ENCODE measurements around the gene NOL4L.

The NOL4L gene

DNA sequence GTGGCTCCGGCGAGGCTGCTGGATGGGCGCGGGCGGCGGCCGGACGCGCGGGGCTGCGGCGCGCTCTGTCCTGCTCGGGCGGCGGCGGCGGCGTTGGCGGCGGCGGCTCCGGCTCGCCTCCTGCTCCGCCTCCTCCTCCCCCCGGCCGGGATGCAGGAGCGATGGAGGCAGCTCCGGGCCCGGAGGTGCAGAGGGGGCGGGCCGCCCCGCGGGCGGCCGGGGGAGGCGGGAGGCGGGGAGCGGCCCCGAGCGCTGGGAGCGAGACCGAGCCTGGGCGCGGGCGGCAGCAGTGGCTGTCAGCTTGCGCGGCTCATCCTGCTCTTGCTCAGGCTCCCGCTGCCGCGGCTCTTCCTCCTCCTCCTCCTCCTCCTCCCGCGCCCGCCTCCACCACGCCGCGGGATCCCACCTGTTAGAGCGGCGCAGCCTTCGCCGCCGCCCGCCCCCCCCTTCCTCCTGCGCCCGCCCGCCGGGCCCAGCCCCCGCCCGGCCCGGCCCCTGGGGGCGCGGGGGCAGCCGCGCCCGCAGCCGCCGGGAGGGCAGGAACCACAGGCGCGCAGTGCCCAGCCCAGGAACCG lies at the start of gene NOL4L:
Gene NOL4L, minus strand, starts transcription at position 323 of the 575 bp plus-strand sequence. CDS start 443 bp downstream, outside the sequence.
- DNase-seq = peak; percentile 41

DNA sequence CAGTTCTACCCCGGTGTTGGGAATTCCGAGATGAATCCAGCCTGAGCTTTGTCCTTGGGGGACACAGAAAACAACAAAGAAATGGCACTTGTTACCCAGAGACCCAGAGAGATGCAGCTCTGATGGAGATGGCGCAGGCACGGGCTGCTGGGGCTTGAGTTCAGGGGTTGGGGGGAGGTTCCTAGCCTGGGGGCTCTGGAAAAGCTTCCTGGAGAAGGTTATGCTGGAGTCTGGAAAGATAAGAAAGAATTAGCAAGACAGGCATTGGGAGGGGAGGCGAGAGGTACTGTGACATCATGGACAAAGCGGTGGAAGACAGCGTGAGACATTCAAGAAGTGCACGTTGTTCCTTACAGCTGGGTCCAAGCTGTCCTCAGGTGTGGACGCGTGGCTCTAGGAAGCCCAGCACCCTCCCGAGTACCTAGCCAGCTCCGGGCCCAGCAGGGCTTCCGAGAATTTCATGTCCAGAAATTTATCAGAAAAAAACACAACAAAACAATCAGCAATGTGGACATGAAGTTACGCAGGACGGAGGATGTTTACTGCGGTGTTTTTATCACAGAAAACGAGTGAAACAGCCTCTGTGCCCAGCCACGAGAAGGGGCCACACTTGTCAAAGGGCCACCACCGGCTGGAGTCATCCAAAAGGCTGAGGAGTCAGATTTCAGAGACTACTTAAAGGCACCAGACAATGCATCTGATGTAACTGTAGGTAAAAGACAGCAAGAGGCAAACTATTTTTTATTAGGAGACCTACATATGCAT lies 49.1 kb upstream of the NOL4L start:
- DNase-seq = no peak

GRCh38 chr20:32632461-32633354 lies 47.6 kb upstream of the NOL4L start:
- DNase-seq = no peak

DNA sequence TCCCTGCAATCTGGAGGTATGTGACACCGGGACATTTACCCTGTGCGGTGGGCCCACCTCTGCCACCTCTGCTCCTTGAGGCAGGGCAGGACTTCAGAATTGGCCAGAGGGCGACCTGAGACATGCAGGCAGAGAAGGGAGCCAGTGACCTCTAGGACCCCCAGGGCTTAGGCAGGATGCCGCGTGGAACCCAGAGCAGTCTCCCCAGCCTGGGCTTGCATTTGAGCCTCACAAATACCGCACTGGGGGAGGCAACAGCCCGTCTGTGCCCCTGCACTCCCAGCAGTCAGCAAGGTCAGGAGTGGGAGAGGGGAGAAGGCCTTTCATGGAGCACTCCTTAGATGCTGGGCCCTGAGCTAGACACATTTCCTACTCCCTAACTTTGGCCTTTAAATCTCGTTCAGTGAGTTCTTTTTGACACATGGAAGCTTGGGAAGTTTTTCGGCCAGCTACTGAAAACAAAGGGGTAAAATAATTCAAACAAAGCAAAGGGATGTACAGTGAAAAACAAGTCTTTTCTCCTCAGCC lies 46.9 kb upstream of the NOL4L start:
- no peak for DNase-seq

GRCh38 chr20:32629813-32630212 lies 44.7 kb upstream of the NOL4L start:
- DNase-seq = no peak

GRCh38 chr20:32628960-32629530 lies 43.9 kb upstream of the NOL4L start:
- DNase-seq = no peak

GRCh38 chr20:32626859-32627636 lies 41.9 kb upstream of the NOL4L start:
- DNase-seq = no peak

DNA sequence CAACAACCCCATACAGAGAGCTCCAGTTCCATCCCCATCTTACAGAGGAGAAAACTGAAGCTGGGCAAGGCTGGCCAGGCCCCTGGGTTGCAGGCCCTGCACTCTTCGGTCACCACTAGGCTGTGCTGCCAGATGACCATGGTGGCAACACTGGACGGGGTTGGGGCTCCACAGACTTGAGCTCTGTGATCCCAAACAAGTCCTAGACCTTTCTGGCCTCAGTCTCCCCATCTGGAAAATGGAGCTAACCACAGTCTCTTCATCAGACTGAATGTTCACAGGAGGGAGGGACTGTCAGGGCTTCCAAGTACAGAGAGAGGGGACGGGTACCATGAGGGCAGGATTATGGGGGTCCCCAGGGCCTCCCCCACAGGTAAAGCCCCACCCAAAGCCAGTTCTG lies 41.3 kb upstream of the NOL4L start:
- no peak for DNase-seq

- no peak for DNase-seq
Observed at GRCh38 chr20:32625996-32626395, 40.9 kb upstream of the NOL4L start.

DNA sequence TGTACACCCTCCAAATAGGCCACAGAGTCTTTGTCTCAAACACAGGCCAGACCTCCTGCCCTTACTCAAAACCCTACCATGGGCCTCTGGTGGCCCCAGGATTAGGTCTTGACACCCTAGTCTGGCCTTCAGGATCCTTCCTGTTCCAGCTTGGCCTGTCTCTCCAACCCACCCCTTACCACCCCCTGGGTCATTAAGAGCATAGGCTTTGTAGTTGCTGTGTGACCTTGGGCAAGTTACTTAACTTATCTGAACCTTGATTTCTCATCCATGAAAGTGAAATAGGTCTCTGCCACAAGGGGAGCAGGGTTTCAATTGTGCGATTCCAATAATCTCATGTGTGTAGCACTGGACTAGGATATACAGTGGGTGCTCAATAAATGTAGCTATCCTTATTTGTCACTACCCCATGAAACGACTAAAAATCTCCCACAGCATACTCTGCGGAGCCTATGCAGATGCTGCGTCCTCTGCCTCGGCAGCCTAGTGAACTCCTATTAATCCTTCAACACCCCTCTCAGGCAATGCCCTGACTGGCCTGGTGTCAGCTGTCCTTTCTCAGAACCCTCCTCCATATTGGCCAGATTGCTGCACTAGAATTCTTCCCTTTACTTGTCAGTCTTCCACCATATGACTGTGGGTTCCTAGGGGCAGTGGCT lies 39.7 kb upstream of the NOL4L start:
- no peak for DNase-seq

GRCh38 chr20:32623667-32624157 lies 38.6 kb upstream of the NOL4L start:
- no peak for DNase-seq

DNA sequence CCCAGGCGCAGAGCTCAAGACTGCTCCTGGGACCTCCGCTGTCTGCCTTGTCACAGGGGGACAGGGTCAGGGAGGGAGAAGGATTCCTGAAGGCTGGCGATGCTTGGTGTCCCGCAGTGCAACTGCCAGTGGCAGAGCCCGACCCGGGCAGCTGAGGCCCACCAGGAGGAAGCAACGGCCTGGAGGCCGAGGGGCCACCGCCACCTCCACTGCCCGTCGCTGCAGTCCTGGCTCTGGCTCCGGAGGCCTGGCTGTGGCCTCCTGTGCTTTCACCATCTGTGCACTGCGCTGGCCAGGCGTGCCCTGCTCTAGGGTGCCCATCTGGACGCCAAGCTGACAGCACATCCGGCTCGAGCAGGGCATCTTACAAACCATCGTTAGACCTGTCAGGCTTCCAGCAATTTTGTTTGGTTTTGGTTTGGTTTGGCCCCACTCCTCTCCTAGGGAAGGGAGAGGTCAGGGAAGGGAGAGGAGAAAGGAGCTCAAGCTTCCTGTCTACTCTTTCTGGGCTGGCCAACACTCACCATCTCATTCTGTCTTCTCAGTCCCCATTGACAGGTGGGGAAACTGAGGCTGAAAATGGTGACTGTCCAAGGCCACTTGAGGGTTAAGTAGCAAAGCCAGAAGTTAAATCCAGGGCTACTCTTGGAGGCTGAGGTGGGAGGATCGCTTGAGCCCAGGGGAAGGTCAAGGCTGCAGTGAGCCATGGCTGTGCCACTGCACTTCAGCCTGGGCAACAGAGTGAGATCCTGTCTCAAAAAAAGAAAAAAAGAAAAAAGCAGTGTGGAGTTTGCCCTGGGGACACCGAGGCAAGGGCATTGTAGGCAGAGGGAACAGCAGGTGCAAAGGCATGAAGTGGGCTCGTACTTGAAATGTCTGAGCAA lies 37.7 kb upstream of the NOL4L start:
- DNase-seq = no peak

- DNase-seq = no peak
Observed at GRCh38 chr20:32621891-32622584, 36.9 kb upstream of the NOL4L start.

DNA sequence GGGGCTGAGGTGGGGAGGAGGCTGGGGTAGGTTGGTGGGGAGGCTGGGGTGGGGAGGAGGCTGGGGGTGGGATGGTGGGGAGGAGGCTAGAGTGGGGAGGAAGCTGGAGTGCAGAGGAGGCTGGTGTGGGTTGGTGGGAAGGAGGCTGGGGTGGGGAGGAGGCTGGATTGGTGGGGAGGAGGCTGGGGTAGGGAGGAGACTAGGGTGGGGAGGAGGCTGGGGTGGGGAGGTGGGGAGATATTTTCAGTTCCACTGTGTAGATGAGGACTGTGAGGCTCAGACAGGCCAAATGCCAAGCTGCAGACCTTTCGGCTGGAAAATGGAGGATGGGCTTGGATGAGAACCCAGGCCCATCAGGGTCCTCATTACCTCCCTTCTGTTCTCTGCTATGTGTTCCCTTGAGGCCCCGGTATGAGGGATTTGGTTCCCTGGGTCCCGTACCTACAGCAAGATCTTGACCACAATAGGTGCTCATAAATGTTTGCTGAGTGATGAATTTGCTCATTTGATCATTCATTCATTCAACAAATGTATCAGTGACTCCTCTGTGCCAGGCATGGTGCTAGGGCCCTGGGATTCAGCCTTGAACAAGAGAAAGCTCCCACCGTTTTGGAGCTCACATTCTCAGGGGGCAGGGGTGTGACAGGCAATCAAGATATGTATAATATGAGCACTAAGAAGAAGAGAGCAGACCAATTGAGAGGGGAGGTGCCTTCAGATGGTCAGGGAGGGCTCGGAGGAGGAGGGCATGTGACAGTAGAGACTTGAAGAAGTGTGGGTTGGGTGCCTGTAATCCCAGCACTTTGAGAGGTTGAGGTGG lies 36.1 kb upstream of the NOL4L start:
- DNase-seq = no peak

DNA sequence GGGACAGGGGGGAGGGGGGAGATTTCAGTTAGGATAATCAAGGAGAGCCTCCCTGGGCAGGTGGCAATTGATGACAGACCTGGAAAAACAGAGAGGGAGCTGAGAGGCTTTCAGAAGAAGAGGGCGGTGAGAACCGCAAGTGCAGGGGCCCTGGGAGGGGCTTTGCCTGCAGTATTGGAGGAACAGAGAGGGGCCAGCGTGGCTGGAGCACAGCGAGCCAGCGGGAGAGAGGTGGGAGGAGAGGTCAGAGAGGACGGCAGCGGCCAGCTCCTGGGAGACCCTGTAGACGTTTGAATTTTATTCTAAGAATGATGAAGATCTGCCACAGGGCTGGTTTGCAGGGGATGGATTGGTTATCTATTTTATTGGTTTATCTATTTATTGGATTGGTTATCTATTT lies 34.5 kb upstream of the NOL4L start:
- no peak for DNase-seq

GRCh38 chr20:32614772-32615171 lies 29.6 kb upstream of the NOL4L start:
- DNase-seq = no peak

DNA sequence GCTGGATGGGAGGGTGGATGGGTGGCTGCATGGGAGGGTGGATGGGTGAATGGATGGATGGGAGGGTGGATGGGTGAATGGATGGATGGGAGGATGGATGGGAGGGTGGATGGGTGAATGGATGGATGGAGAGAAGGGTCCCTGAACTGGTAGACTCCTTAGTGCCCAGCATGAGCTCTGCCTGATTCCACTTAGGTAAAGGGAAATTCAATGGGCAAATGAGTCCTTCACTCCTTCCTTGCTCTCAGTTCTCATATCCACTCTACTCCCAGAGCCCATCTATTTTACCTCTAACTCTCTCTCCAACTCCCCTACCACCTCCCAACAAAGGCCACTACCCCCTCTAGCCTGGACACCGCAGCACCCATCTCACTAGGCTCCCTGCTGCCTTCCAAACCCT lies 29.2 kb upstream of the NOL4L start:
- no peak for DNase-seq

DNA sequence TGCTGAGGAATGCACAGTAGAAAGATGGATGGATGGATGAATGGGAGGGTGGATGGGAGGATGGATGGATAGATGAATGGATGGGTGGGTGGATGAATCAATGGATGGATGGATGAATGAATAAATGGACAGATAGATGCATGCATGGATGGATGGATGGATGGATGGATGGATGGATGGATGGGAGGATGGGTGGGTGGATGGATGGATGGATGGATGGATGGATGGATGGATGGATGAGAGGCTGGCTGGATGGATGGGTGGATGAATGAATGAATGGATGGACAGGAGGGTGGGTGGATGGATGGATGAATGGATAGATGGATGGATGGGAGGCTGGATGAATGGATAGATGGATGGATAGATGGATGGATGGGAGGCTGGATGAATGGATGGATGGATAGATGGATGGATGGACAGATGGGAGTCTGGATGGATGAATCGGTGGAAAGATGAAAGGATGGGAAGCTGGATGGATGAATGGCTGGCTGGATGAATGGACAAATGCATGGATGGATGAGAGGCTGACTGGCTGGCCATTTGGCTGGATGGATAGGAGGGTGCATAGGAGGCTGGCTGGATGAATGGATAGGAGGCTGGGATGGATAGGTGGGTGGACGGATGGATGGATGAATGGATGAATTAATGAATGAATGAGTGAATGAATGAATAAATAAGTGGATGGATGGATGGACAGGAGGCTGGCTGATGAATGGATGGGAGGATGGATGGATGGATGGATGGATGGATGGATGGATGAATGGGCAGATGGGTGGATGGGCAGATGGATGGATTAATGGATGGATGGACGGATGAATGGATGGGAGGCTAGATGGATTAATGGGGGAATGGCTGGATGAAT lies 28.3 kb upstream of the NOL4L start:
- no peak for DNase-seq
